Neural progenitor cell (in vitro differentiated cells): ENCODE results near the gene PPP4R1. TPM values are rescaled to one million over a fixed set of nuclear protein-coding genes. Genes with fewer than 3 reads are reported as not detected.

ENCODE experiments used
- DNase-seq: peaks from one replicate; pipeline ENCODE4 v3.0.0-alpha.2; 2016; ENCODE audit warnings: low spot score
- H2AFZ ChIP-seq: fragments of 200-600 bp; sonication (generic); replicated peaks from 2 replicates; pipeline ENCODE4 v1.6.1; 2016; ENCODE audit warnings: antibody characterized with exemption
- H3F3A ChIP-seq: fragments of 200-600 bp; sonication (generic); 2 replicates; pipeline ENCODE4 v1.6.1; 2016; ENCODE audit warnings: antibody characterized with exemption, low read depth
- H3K27ac ChIP-seq: fragments of 200-600 bp; sonication (generic); 2 replicates; pipeline ENCODE4 v1.5.1; 2016; ENCODE audit warnings: mild to moderate bottlenecking
- H3K27me3 ChIP-seq: fragments of 200-600 bp; sonication (generic); 2 replicates; pipeline ENCODE4 v1.6.1; 2016; ENCODE audit warnings: mild to moderate bottlenecking, moderate library complexity
- H3K36me3 ChIP-seq: fragments of 200-600 bp; sonication (generic); 2 replicates; pipeline ENCODE4 v1.5.1; 2016
- H3K4me1 ChIP-seq: fragments of 200-600 bp; sonication (generic); 2 replicates; pipeline ENCODE4 v1.6.1; 2016; ENCODE audit warnings: mixed run types
- H3K4me2 ChIP-seq: fragments of 200-600 bp; sonication (generic); 2 replicates; pipeline ENCODE4 v1.6.1; 2016
- H3K4me3 ChIP-seq: fragments of 200-600 bp; sonication (generic); 2 replicates; pipeline ENCODE4 v1.5.1; 2016
- H3K79me2 ChIP-seq: fragments of 200-600 bp; sonication (generic); 2 replicates; pipeline ENCODE4 v1.6.1; 2016; ENCODE audit warnings: low read depth
- H3K9ac ChIP-seq: fragments of 200-600 bp; sonication (generic); 2 replicates; pipeline ENCODE4 v1.6.1; 2016
- H3K9me3 ChIP-seq: fragments of 200-600 bp; sonication (generic); 2 replicates; pipeline ENCODE4 v1.5.1; 2016; ENCODE audit warnings: low read depth
- H4K20me1 ChIP-seq: fragments of 200-600 bp; sonication (generic); 2 replicates; pipeline ENCODE4 v1.6.1; 2016; ENCODE audit warnings: low read depth
- H3K27ac Mint-ChIP-seq: 3 replicates; pipeline ENCODE4 v1.8.0; 2021; ENCODE audit warnings: mixed read lengths
- H3K27me3 Mint-ChIP-seq: 2 replicates; pipeline ENCODE4 v1.8.0; 2022; ENCODE audit warnings: low read depth, mild to moderate bottlenecking, inconsistent platforms, moderate library complexity, mixed read lengths; ENCODE audit not compliant: insufficient read depth
- H3K36me3 Mint-ChIP-seq: 3 replicates; pipeline ENCODE4 v1.8.0; 2021; ENCODE audit warnings: mixed read lengths
- H3K4me1 Mint-ChIP-seq: 3 replicates; pipeline ENCODE4 v1.8.0; 2021; ENCODE audit warnings: mixed read lengths
- H3K4me3 Mint-ChIP-seq: 3 replicates; pipeline ENCODE4 v1.8.0; 2021; ENCODE audit warnings: mild to moderate bottlenecking, moderate library complexity, mixed read lengths
- H3K9me3 Mint-ChIP-seq: 3 replicates; pipeline ENCODE4 v1.8.0; 2020; ENCODE audit warnings: mixed read lengths
- CTCF ChIP-seq: fragments of 200-600 bp; sonication (generic); IDR thresholded peaks from 2 replicates; pipeline ENCODE4 v1.5.1; 2017; ENCODE audit warnings: antibody characterized with exemption, mild to moderate bottlenecking
- EZH2 ChIP-seq: fragments of 200-600 bp; sonication (generic); IDR thresholded peaks from 2 replicates; pipeline ENCODE4 v1.6.1; 2017; ENCODE audit warnings: antibody characterized with exemption, mild to moderate bottlenecking, moderate library complexity
- EZH2phosphoT487 ChIP-seq: fragments of 200-600 bp; sonication (generic); IDR thresholded peaks from 2 replicates; pipeline ENCODE4 v1.6.1; 2017; ENCODE audit warnings: antibody characterized with exemption
- total RNA-seq: library from RNA; depleted of rRNA; stranded (reverse); fragments of >200 nt; gene quantifications from 2 replicates; pipeline ENCODE4 v1.2.3, GENCODE V29; 2015; ENCODE audit warnings: low replicate concordance

PPP4R1 gene
- total RNA-seq, 1 donor from 2014 or later = 102 TPM

- Mint-ChIP-seq H3K9me3 (no peaks in the 10 kb centered on the region), H3K27ac (no peak overlapping the region)
- H3K36me3 ChIP-seq = peaks cover 7% of the 10 kb centered on the region
Measured at GRCh38 chr18:9571546-9571945, 42.8 kb downstream of the PPP4R1 start.

GRCh38 chr18:9570255-9570654, 44.1 kb downstream of the PPP4R1 start:
- H3K27me3 Mint-ChIP-seq = no peaks in the 10 kb centered on the region
- Histone ChIP-seq H3K4me2 (no peak overlapping the region), H3K9me3 (no peaks in the 10 kb centered on the region), H3K36me3 (peaks cover 6% of the 10 kb centered on the region), H3K4me3 (no peak overlapping the region), H4K20me1 (no peaks in the 10 kb centered on the region), H2AFZ (no peak overlapping the region), H3K27me3 (no peaks in the 10 kb centered on the region), H3K79me2 (no peaks in the 10 kb centered on the region), H3K27ac (no peak overlapping the region), H3F3A (no peaks in the 10 kb centered on the region), H3K9ac (no peak overlapping the region), H3K4me1 (no peaks in the 10 kb centered on the region)
- H3K9me3 Mint-ChIP-seq = no peaks in the 10 kb centered on the region
- no peak for TF ChIP-seq EZH2phosphoT487
- TF ChIP-seq EZH2 = no peak
- TF ChIP-seq CTCF = no peak
- no peaks in the 10 kb centered on the region for H3K4me1 Mint-ChIP-seq
- no peak overlapping the region for H3K4me3 Mint-ChIP-seq
- no peak for DNase-seq
- H3K27ac Mint-ChIP-seq = no peak overlapping the region
- H3K36me3 Mint-ChIP-seq = peaks cover 28% of the 10 kb centered on the region

More at GRCh38 chr18:9571546-9571945, 42.8 kb downstream of the PPP4R1 start:
- Histone ChIP-seq H3K79me2 (no peaks in the 10 kb centered on the region), H3K4me3 (no peak overlapping the region), H3K27ac (no peak overlapping the region), H3K27me3 (no peaks in the 10 kb centered on the region), H3K9me3 (no peaks in the 10 kb centered on the region), H3K4me1 (no peaks in the 10 kb centered on the region), H3K4me2 (no peak overlapping the region), H4K20me1 (no peaks in the 10 kb centered on the region), H3F3A (no peaks in the 10 kb centered on the region), H3K9ac (no peak overlapping the region), H2AFZ (no peak overlapping the region)
- no peaks in the 10 kb centered on the region for H3K27me3 Mint-ChIP-seq
- peaks cover 29% of the 10 kb centered on the region for H3K36me3 Mint-ChIP-seq
- TF ChIP-seq CTCF (no peak), EZH2 (no peak), EZH2phosphoT487 (no peak)
- no peak overlapping the region for H3K4me3 Mint-ChIP-seq
- H3K4me1 Mint-ChIP-seq = peaks cover 5% of the 10 kb centered on the region
- DNase-seq = no peak

GRCh38 chr18:9569178-9569577, 45.2 kb downstream of the PPP4R1 start:
- Histone ChIP-seq H3K36me3 (peaks cover 6% of the 10 kb centered on the region), H3K9me3 (no peaks in the 10 kb centered on the region), H3K4me2 (no peak overlapping the region), H2AFZ (no peak overlapping the region), H3F3A (no peaks in the 10 kb centered on the region), H3K4me1 (no peaks in the 10 kb centered on the region), H3K27me3 (no peaks in the 10 kb centered on the region), H3K9ac (no peak overlapping the region), H3K27ac (no peak overlapping the region), H4K20me1 (no peaks in the 10 kb centered on the region), H3K4me3 (no peak overlapping the region), H3K79me2 (no peaks in the 10 kb centered on the region)
- TF ChIP-seq EZH2 (no peak), CTCF (no peak), EZH2phosphoT487 (no peak)
- Mint-ChIP-seq H3K36me3 (peaks cover 25% of the 10 kb centered on the region), H3K4me1 (no peaks in the 10 kb centered on the region), H3K9me3 (no peaks in the 10 kb centered on the region), H3K4me3 (no peak overlapping the region), H3K27ac (no peak overlapping the region), H3K27me3 (no peaks in the 10 kb centered on the region)
- DNase-seq = no peak
